NOMO-1 treated with DMSO at 0.1 percent for 48 hours (cell line): Measurements from ENCODE around the gene NRAS.

ENCODE experiments used
- DNase-seq: peaks from one replicate; lab custom pipeline; 2025; ENCODE audit not compliant: unreplicated experiment; lab: John Stamatoyannopoulos, UW

The NRAS gene

GRCh38 chr1:114728553-114728952, 12.0 kb upstream of the NRAS start:
- no peak for DNase-seq

- no peak for DNase-seq
Measured at GRCh38 chr1:114725230-114725629, 8.7 kb upstream of the NRAS start.

DNA sequence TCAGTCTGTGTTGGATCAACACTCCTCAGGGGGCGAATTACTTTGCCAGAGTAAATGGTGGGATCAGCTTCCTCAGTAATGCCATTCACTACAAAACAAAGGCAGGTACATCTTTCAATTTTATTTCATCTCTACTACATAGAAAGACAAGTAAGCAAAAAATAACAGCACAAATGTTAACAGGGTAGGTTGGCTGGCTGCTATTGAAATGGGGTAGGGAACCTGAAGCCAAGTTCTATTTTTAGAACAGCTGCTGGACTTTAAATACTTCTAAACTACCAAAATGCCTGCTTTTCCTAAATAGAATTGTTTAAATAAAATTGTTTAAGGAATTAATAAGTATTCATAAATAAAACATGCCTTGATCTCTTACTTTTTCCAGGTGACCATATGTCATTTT, 7.3 kb upstream of the NRAS start:
- DNase-seq = no peak

- no peak for DNase-seq
Measured at GRCh38 chr1:114723457-114723856, 6.9 kb upstream of the NRAS start.

DNA sequence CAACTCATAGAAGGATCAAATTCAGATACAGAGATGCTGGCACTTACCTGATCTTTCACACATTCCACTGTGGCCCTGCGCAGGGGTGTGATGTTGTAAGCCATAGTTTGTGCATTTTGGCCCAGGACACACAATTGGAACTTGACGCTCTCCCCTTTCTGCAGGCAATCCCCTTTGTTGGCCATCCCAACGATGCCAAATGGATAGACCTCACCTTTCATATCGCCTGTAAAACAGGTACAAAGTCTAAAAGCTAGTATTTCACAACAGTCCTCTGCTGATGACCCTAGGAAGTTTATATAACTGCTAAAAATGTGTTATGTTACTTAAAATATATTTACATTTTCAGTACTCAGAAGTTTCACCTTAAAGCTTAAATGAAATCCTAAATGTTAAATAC, 3.9 kb upstream of the NRAS start:
- no peak for DNase-seq

DNA sequence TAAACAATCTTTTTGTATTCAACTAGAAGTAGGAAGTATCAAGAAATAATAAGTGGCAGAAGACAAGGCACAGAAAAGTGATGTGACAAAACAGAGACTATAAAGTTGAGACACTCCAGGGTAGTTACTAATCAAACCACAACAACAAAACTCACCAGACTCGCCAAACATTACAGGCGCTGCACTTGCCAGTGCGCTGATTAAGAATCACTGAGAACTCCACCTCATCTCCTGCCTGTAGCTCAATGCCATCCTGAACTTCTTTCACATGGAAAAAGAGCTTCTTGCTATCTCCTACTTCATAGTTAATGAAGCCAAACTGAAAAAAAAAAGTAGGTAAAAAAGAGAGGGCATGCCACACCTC, 2.8 kb upstream of the NRAS start:
- DNase-seq = no peak

- DNase-seq = no peak
Measured at GRCh38 chr1:114718661-114719423, 2.3 kb upstream of the NRAS start.

GRCh38 chr1:114715952-114716303, 643 bp downstream of the NRAS start:
- no peak for DNase-seq

- DNase-seq = no peak
Measured at GRCh38 chr1:114712977-114713376, 3.6 kb downstream of the NRAS start.

DNA sequence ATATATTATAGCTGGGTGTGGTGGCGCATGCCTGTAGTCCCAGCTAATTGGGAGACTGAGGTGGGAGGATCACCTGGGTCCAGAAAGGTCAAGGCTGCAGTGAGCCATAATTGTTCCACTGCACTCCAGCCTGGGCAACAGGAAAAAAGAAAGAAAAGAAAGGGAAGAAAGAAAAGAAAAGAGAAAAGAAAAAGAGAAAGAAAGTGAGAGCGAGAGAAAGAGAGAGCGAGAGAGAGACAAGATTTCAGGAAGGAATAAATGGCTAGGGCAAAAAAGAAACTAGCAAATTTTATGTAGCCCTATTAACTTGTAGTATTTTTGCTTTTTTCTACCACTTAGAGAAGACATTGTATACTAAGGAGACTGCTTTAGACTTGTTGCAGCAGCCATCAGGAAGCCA, 6.2 kb downstream of the NRAS start:
- no peak for DNase-seq

GRCh38 chr1:114707604-114708003, 9.0 kb downstream of the NRAS start:
- no peak for DNase-seq

- DNase-seq = no peak
Measured at GRCh38 chr1:114703242-114703641, 13.3 kb downstream of the NRAS start.

DNA sequence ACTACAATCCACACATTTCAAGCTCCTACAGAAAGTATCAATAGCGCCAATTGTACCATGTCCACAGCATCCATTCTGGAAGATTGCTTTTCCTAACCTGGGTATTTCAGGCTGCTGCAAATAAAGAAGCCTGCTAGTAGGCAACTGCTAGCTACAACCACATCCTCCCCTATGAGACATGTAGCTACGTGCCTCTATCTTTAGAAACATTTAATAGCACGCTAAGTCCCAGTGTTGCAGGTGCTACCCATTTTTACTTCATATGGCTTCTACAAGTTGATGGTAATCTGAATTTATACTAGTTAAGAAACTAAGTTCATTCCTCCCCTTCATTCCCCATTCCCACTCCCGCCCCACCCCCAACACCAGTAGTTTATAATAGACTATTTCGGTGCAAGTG, 13.8 kb downstream of the NRAS start:
- no peak for DNase-seq

GRCh38 chr1:114701931-114702330, 14.6 kb downstream of the NRAS start:
- DNase-seq = no peak

GRCh38 chr1:114700036-114700600, 16.5 kb downstream of the NRAS start:
- no peak for DNase-seq

DNA sequence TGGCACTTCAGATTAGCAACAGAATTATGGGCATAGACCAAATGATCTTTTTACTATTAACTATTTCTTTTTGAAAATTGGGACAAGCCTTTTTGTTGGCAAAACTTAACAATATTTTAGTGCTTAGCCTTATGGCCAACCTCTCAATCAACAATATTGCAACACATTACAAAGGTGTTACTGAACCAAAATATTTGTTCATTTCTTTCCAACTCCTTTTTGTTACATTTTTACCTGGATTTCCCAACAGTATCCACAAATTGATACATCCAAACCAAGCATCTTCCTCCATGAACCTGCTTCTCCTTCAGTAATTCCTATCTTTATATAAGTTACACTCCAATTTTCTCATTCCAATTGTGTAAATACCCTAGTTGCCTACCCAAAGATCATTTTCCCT, 19.8 kb downstream of the NRAS start:
- no peak for DNase-seq

GRCh38 chr1:114695430-114696058, 21.0 kb downstream of the NRAS start, which contains the start of gene AMPD1:
Gene AMPD1 (minus strand): TSS chr1:114695546. CDS start chr1:114695471, 75 bp downstream.
- DNase-seq = no peak

- no peak for DNase-seq
Measured at GRCh38 chr1:114694540-114695310, 21.8 kb downstream of the NRAS start.

DNA sequence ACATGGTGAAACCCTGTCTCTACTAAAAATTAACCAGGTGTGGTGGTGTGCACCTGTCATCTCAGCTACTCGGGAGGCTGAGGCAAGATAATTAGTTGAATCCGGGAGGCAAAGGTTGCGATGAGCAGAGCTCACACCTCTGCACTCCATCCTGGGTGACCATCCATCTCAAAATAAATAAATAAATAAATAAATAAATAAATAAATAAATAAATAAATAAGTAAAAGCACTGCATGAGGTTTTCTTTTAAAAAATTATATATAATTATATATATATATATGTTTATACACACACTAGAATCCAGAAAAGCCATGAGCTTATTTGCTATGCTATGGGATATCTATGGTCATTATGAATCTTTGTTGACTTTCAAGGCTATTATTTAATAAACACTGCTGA, 23.6 kb downstream of the NRAS start:
- DNase-seq = no peak

DNA sequence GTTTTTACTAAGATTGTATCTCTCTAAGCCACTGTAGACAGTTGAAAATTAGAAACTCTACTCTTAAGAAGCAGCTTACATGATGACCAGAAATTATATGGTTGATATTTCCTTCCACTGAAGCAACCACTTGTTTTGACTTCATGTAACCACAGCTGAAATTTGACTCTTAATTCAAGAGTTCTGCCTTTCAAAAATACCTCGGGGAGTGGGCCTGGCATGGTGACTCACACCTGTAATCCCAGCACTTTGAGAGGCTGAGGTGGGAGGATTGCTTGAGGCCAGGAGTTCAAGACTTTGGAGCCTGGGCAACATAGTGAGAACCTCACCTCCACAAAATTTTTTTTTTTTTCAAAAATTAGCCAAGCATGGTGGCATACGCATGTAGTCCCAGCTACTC, 25.5 kb downstream of the NRAS start:
- DNase-seq = no peak

GRCh38 chr1:114690148-114690547, 26.4 kb downstream of the NRAS start:
- DNase-seq = no peak

GRCh38 chr1:114688526-114688925, 28.0 kb downstream of the NRAS start:
- no peak for DNase-seq
